Liver (tissue), 9 donors: ENCODE measurements around the gene TMPRSS3. TPM values are rescaled to one million over a fixed set of nuclear protein-coding genes. Genes with fewer than 3 reads are reported as not detected.

ENCODE experiments used
- DNase-seq: peaks from one replicate; pipeline ENCODE4 v3.0.0-alpha.2; 2017; ENCODE audit warnings: low spot score
- H3K27ac ChIP-seq, 2 donors: one replicate each; pipeline ENCODE4 v1.7.0; 2013; ENCODE audit warnings: inconsistent platforms in 2 of 2, low read length in 2 of 2, control low read depth in 1 of 2, low read depth in 1 of 2, mild to moderate bottlenecking in 1 of 2
- H3K27me3 ChIP-seq, 4 donors: one replicate each; pipeline versions ENCODE4 v1.6.1 to v1.7.0; 2013; ENCODE audit warnings: low read length in 3 of 4, inconsistent platforms in 1 of 4, mild to moderate bottlenecking in 1 of 4, moderate library complexity in 1 of 4; ENCODE audit not compliant: control insufficient read depth in 4 of 4, insufficient read depth in 4 of 4
- H3K36me3 ChIP-seq, 4 donors: one replicate each; pipeline versions ENCODE4 v1.6.1 to v1.7.0; 2013; ENCODE audit warnings: low read length in 3 of 4, mild to moderate bottlenecking in 3 of 4, low read depth in 1 of 4, moderate library complexity in 1 of 4; ENCODE audit not compliant: control insufficient read depth in 4 of 4, insufficient read depth in 3 of 4
- H3K4me1 ChIP-seq, 4 donors: one replicate each; pipeline versions ENCODE4 v1.6.1 to v1.7.0; 2013; ENCODE audit warnings: low read length in 3 of 4, mild to moderate bottlenecking in 3 of 4, moderate library complexity in 1 of 4; ENCODE audit not compliant: control insufficient read depth in 4 of 4, insufficient read depth in 4 of 4
- H3K4me3 ChIP-seq, 3 donors: one replicate each; pipeline versions ENCODE4 v1.6.1 to v1.7.0; 2013; ENCODE audit warnings: low read length in 3 of 3, control low read depth in 1 of 3, low read depth in 1 of 3, mild to moderate bottlenecking in 1 of 3
- H3K9ac ChIP-seq, 2 donors: one replicate each; pipeline ENCODE4 v1.7.0; 2013; ENCODE audit warnings: low read length in 2 of 2, mild to moderate bottlenecking in 2 of 2, moderate library complexity in 2 of 2, control low read depth in 1 of 2, low read depth in 1 of 2
- H3K9me3 ChIP-seq, 4 donors: one replicate each; pipeline versions ENCODE4 v1.6.1 to v1.7.0; 2013; ENCODE audit warnings: low read length in 3 of 4; ENCODE audit not compliant: control insufficient read depth in 4 of 4
- EGR1 ChIP-seq, 2 donors: IDR thresholded peaks; 2 replicates each; pipeline ENCODE4 v1.6.1; 2016 to 2018; ENCODE audit warnings: antibody characterized with exemption in 2 of 2, low read depth in 2 of 2
- FOXA1 ChIP-seq: IDR thresholded peaks from 2 replicates; pipeline ENCODE4 v1.6.1; 2016; ENCODE audit warnings: antibody characterized with exemption
- FOXA2 ChIP-seq: IDR thresholded peaks from 2 replicates; pipeline ENCODE4 v1.6.1; 2016; ENCODE audit warnings: antibody characterized with exemption
- GABPA ChIP-seq, 2 donors: IDR thresholded peaks in 1 of 2; conservative IDR thresholded peaks in 1 of 2; 2 replicates each; pipeline ENCODE4 v1.6.1; 2016; ENCODE audit warnings: antibody characterized with exemption in 2 of 2, mild to moderate bottlenecking in 1 of 2, moderate library complexity in 1 of 2
- HNF4A ChIP-seq, 2 donors: conservative IDR thresholded peaks; 2 replicates each; pipeline ENCODE4 v1.6.1; 2016; ENCODE audit warnings: antibody characterized with exemption in 2 of 2, mild to moderate bottlenecking in 2 of 2
- HNF4G ChIP-seq: IDR thresholded peaks from 2 replicates; pipeline ENCODE4 v1.6.1; 2016; ENCODE audit warnings: antibody characterized with exemption
- NR2F2 ChIP-seq: IDR thresholded peaks from 2 replicates; pipeline ENCODE4 v1.6.1; 2016; ENCODE audit warnings: antibody characterized with exemption
- RAD21 ChIP-seq, 2 donors: IDR thresholded peaks; 2 replicates each; pipeline ENCODE4 v1.6.1; 2016; ENCODE audit warnings: antibody characterized with exemption in 2 of 2, mild to moderate bottlenecking in 2 of 2
- RXRA ChIP-seq, 2 donors: IDR thresholded peaks; 2 replicates each; pipeline ENCODE4 v1.6.1; 2017 to 2018; ENCODE audit warnings: antibody characterized with exemption in 2 of 2, mild to moderate bottlenecking in 1 of 2
- SP1 ChIP-seq: IDR thresholded peaks from 2 replicates; pipeline ENCODE4 v1.6.1; 2018; ENCODE audit warnings: antibody characterized with exemption, mild to moderate bottlenecking
- TAF1 ChIP-seq: conservative IDR thresholded peaks from 2 replicates; pipeline ENCODE4 v1.6.1; 2016; ENCODE audit warnings: antibody characterized with exemption, mild to moderate bottlenecking
- YY1 ChIP-seq: IDR thresholded peaks from 2 replicates; pipeline ENCODE4 v1.6.1; 2016; ENCODE audit warnings: antibody characterized with exemption, mild to moderate bottlenecking
- ZBTB33 ChIP-seq: IDR thresholded peaks from 2 replicates; pipeline ENCODE4 v1.6.1; 2016; ENCODE audit warnings: antibody characterized with exemption
- WGBS: extraction: QIAGEN DNeasy Blood & Tissue Kit; methylation state at CpG from one replicate; pipeline ENCODE4 v1.1.7; 2013; 5-methylcytosine and 5-hydroxymethylcytosine counted together
- polyA plus RNA-seq, 2 donors: library from polyadenylated mRNA; stranded (reverse) in 1 of 2; unstranded in 1 of 2; fragments of 200-250 nt in 1 of 2; fragments of >200 nt in 1 of 2; fragmentation: Nextera tagmentation in 1 of 2; extraction: Ambion mirVana in 1 of 2; gene quantifications; one replicate each; pipeline versions ENCODE4 v1.2.1 to v1.2.3, GENCODE V29; 2013 to 2015
- total RNA-seq, 2 donors: library from RNA; depleted of rRNA; stranded (reverse); fragments of >200 nt; gene quantifications; one replicate each; pipeline ENCODE4 v1.2.3, GENCODE V29; 2014
- TF ChIP-seq, protein P1 (sequence below): IDR thresholded peaks from 2 replicates; pipeline ENCODE4 v1.6.1; 2016; ENCODE audit warnings: antibody characterized with exemption
- TF ChIP-seq, protein P2 (sequence below): IDR thresholded peaks from 2 replicates; pipeline ENCODE4 v1.6.1; 2016; ENCODE audit warnings: antibody characterized with exemption, mild to moderate bottlenecking
- TF ChIP-seq, protein P3 (sequence below): fragments of 150-350 bp; IDR thresholded peaks from 2 replicates; pipeline ENCODE4 v1.5.1; 2017; ENCODE audit warnings: improper control_type of control experiment, low read depth, low read length; ENCODE audit not compliant: missing input control
- TF ChIP-seq, protein P4 (sequence below): IDR thresholded peaks from 2 replicates; pipeline ENCODE4 v1.6.1; 2016; ENCODE audit warnings: antibody characterized with exemption
- donor health status: healthy.
- donor health status: healthy.
- donor health status: healthy.
- donor health status: healthy.
- donor health status: healthy.

The TMPRSS3 gene
- total and polyA plus RNA-seq, 4 donors = 0.25 to 0.50 TPM; not detected in 2

DNA sequence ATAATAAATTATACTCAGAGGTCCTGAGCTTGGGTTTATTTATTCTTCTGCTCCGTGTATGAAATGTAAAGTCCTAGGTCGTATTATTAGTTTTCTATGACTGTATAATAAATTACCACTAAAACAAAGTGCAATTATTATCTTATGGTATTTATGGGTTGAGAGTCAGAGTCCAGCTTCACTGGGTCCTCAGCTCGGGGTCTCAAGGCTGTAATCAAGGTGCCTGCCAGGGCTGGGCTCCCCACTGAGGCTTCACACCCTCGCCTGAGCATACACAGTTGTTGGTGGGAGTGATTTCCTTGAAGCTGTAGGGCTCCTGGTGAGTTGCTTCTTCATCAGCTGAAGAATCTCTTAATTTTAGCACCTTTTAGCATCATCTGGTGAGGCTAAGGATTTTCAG is 23.0 kb upstream of the TMPRSS3 start:
- Histone ChIP-seq H3K9ac (no peak overlapping the region), H3K4me3 (no peak overlapping the region), H3K27ac (no peak overlapping the region), H3K27me3 (peaks cover 0 to 3% (median 1%) of the 10 kb centered on the region in 4 donors), H3K36me3 (no peaks in the 10 kb centered on the region), H3K4me1 (no peaks in the 10 kb centered on the region), H3K9me3 (peaks cover 0 to 2% (median 0%) of the 10 kb centered on the region in 4 donors)
- 62% methylated on average over 4 of the region's 4 CpGs for WGBS
- DNase-seq = no peak
- TF ChIP-seq HNF4G (no peak), RXRA (IDR thresholded peaks at IDR 0.05) (no peak), ZBTB33 (no peak), GABPA (IDR thresholded peaks at IDR 0.05 in 1 of 2, conservative IDR thresholded peaks at IDR 0.05 in 1 of 2) (no peak), NR2F2 (no peak), TAF1 (no peak), EGR1 (IDR thresholded peaks at IDR 0.05; ENCODE audit: low read depth in 2 of 2) (no peak), YY1 (no peak), HNF4A (conservative IDR thresholded peaks at IDR 0.05) (no peak), FOXA2 (no peak), RAD21 (IDR thresholded peaks at IDR 0.05) (no peak), SP1 (no peak), FOXA1 (no peak)
- TF ChIP-seq, protein P1, sequence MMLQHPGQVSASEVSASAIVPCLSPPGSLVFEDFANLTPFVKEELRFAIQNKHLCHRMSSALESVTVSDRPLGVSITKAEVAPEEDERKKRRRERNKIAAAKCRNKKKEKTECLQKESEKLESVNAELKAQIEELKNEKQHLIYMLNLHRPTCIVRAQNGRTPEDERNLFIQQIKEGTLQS = no peak
- TF ChIP-seq, protein P2, sequence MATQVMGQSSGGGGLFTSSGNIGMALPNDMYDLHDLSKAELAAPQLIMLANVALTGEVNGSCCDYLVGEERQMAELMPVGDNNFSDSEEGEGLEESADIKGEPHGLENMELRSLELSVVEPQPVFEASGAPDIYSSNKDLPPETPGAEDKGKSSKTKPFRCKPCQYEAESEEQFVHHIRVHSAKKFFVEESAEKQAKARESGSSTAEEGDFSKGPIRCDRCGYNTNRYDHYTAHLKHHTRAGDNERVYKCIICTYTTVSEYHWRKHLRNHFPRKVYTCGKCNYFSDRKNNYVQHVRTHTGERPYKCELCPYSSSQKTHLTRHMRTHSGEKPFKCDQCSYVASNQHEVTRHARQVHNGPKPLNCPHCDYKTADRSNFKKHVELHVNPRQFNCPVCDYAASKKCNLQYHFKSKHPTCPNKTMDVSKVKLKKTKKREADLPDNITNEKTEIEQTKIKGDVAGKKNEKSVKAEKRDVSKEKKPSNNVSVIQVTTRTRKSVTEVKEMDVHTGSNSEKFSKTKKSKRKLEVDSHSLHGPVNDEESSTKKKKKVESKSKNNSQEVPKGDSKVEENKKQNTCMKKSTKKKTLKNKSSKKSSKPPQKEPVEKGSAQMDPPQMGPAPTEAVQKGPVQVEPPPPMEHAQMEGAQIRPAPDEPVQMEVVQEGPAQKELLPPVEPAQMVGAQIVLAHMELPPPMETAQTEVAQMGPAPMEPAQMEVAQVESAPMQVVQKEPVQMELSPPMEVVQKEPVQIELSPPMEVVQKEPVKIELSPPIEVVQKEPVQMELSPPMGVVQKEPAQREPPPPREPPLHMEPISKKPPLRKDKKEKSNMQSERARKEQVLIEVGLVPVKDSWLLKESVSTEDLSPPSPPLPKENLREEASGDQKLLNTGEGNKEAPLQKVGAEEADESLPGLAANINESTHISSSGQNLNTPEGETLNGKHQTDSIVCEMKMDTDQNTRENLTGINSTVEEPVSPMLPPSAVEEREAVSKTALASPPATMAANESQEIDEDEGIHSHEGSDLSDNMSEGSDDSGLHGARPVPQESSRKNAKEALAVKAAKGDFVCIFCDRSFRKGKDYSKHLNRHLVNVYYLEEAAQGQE = no peak
- TF ChIP-seq, protein P3, sequence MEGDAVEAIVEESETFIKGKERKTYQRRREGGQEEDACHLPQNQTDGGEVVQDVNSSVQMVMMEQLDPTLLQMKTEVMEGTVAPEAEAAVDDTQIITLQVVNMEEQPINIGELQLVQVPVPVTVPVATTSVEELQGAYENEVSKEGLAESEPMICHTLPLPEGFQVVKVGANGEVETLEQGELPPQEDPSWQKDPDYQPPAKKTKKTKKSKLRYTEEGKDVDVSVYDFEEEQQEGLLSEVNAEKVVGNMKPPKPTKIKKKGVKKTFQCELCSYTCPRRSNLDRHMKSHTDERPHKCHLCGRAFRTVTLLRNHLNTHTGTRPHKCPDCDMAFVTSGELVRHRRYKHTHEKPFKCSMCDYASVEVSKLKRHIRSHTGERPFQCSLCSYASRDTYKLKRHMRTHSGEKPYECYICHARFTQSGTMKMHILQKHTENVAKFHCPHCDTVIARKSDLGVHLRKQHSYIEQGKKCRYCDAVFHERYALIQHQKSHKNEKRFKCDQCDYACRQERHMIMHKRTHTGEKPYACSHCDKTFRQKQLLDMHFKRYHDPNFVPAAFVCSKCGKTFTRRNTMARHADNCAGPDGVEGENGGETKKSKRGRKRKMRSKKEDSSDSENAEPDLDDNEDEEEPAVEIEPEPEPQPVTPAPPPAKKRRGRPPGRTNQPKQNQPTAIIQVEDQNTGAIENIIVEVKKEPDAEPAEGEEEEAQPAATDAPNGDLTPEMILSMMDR = no peak
- TF ChIP-seq, protein P4, sequence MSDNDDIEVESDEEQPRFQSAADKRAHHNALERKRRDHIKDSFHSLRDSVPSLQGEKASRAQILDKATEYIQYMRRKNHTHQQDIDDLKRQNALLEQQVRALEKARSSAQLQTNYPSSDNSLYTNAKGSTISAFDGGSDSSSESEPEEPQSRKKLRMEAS = no peak

DNA sequence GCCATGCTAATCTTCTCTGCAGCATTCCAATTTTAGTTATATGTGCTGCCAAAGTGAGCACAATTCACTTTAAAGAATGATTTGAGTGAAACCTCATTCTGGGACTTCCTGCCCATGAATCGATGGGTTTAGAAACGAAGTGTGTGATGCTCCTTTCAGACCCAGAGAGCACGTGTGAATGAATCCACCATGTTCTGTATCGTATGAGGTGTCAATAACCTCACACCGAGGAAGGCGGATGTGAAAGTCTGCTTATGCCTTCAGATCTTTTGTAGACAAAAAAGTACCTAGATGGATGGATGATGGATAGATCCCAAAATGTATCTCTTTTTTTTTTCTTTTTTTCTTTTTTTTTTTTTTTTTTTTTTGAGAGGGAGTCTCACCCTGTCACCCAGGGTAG is 21.7 kb upstream of the TMPRSS3 start:
- DNase-seq = no peak
- Histone ChIP-seq H3K27me3 (peaks cover 0 to 3% (median 1%) of the 10 kb centered on the region in 4 donors), H3K27ac (no peak overlapping the region)

More for the DNA sequence above, 21.7 kb upstream of the TMPRSS3 start:
- TF ChIP-seq YY1 (no peak), GABPA (IDR thresholded peaks at IDR 0.05 in 1 of 2, conservative IDR thresholded peaks at IDR 0.05 in 1 of 2) (no peak), RAD21 (IDR thresholded peaks at IDR 0.05) (no peak), TAF1 (no peak)
- TF ChIP-seq, protein P4 = no peak
- TF ChIP-seq, protein P3 = no peak
- TF ChIP-seq, protein P2 = no peak
- Histone ChIP-seq H3K9ac (no peak overlapping the region), H3K4me1 (no peaks in the 10 kb centered on the region), H3K36me3 (no peaks in the 10 kb centered on the region), H3K9me3 (peaks cover 0 to 2% (median 0%) of the 10 kb centered on the region in 4 donors), H3K4me3 (no peak overlapping the region)
- 76% methylated on average over 6 of the region's 6 CpGs for WGBS
